ENCODE results near the gene RPS15. TPM values are rescaled to one million over a fixed set of nuclear protein-coding genes. Genes with fewer than 3 reads are reported as not detected.

The RPS15 gene
- total and polyA plus RNA-seq, 9 of the 15 experiments (the other 6 are each of a cell fraction or from before 2014, with no cell fraction given), result 605 to 2,791 (median 957) TPM

DNA sequence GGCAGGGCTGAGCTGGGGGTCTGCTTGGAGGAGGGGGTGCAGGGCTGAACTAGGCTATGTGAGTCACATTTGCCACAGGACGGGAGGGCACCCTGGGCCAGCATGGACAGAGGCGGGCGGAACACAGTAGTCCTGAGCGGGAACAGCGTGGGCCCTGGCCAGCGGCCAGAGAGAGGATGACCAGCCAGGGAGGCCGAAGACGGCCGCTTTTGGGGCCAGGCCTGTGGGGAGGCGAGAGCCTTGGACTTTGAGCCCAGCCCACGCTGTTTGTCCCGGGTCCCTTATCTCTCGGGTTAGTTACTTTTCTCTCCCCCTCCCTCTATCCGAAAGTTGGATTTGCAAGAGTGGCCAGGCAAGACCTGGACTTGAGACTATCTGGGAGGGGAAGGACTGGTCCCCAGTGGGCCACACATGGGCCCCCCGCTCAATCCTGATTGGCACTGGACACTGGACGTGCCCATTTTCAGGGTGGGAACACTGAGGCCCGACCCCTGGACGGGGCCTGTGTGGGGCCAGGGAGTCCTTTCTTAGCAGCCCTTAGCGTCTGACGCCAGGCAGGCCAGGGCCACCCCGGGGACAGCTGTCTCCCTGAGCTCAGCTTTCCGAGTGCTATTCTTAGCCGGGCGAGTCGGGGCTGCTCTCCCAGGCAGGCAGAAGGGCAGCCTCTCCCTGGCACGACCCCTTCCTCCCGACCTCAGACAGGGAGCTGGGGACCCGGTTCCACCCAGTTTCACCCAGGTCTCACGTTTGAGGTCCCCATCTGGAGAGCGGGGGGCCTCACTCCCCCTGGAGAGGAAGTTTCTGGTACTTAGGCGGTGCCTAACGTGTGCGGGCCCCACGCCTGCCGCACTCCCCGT lies 37.7 kb upstream of the RPS15 start (continued):
- TF ChIP-seq, protein P1, sequence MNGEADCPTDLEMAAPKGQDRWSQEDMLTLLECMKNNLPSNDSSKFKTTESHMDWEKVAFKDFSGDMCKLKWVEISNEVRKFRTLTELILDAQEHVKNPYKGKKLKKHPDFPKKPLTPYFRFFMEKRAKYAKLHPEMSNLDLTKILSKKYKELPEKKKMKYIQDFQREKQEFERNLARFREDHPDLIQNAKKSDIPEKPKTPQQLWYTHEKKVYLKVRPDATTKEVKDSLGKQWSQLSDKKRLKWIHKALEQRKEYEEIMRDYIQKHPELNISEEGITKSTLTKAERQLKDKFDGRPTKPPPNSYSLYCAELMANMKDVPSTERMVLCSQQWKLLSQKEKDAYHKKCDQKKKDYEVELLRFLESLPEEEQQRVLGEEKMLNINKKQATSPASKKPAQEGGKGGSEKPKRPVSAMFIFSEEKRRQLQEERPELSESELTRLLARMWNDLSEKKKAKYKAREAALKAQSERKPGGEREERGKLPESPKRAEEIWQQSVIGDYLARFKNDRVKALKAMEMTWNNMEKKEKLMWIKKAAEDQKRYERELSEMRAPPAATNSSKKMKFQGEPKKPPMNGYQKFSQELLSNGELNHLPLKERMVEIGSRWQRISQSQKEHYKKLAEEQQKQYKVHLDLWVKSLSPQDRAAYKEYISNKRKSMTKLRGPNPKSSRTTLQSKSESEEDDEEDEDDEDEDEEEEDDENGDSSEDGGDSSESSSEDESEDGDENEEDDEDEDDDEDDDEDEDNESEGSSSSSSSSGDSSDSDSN (IDR thresholded peaks at IDR 0.05; ENCODE audit: borderline replicate concordance in 1 of 2, low read depth in 2 of 2, low read length in 2 of 2), result 0 out of 4 replicates have a peak, but pooled peaks of 1 of the 2 experiments have one; percentile 34
- TF ChIP-seq ZNF311 (CRISPR knock-in tag; IDR thresholded peaks at IDR 0.05), result no peak

DNA sequence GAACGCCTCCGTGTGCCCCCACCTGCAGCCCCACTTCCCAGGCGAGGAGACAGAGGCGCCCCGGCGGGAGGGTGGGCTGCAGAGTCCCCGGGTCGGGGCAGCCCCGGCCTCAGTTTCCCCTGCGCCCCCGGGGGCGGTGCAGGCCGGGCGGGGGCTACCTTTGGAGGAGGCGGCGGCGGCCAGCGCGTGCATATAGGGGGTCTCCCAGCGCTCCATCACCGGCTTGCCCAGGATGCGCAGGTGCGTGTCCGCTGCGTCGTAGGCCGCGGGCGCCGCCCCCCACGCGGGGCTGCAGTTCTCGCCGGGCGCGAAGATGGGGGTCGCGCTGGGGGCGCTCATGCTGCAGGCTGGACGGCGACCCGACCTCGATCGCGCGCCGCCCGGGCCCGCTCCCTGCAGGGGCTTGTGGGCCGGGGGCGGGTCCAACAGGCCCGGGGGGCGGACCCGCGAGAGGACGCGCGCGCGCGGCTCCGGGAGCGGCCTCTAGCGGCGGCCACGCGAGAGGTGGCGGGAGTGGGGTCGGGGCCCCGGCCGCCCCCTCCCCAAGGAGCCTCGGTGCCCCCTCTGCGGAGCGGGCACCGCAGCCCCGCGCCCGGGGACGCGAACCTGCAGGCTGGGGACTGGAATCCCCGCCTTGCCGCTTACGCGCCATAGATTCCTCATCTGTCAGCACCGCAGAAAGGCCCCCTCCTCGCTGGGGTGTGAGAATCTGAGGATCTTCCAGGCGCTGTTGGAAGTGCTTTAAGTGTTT lies 36.9 kb upstream of the RPS15 start, which contains the start of gene GAMT:
Gene GAMT, minus strand, starts transcription at position 405 of the 751 bp plus-strand sequence. Its CDS starts 66 bp downstream, at position 339.
- peaks cover 14% of the 10 kb centered on the region; the same call in 1 of the 3 replicates for H3K36me3 ChIP-seq (ENCODE audit: control insufficient read depth, insufficient read depth, low read length)
- CTCF ChIA-PET (ENCODE audit: low intra/inter-chr PET ratio), result no interaction called here
- peak within 1 kb of the TSS; percentile 93 for H2AFZ ChIP-seq (ENCODE audit: low read depth, low read length)
- no TSS peak for BruUV-seq (replicated peaks)
- DNase-seq (ENCODE audit: extremely low read depth in 1 of 4, low spot score in 3 of 4) (peak; percentile 77 to 89 (median 88)), ATAC-seq (peak; percentile 83), FAIRE-seq (peak; percentile 74)
- H3K9me1 ChIP-seq (ENCODE audit: control insufficient read depth, insufficient read depth, low read length), result no peaks in the 10 kb centered on the region
- intact Hi-C loops (cut with micrococcal nuclease) (no loop called here), in situ Hi-C loops (cut with MboI) (no loop called here)
- no peaks in the 10 kb centered on the region for H3K27me3 ChIP-seq (ENCODE audit: control insufficient read depth in 2 of 2, insufficient read depth in 2 of 2, low read length in 2 of 2)
- H3K4me3 ChIP-seq, result peak within 1 kb of the TSS; percentile 57
- peak within 1 kb of the TSS; percentile 74 for H3K4me2 ChIP-seq (ENCODE audit: insufficient read depth, low read length)
- peak within 1 kb of the TSS; percentile 58 to 89 for H3K9ac ChIP-seq (ENCODE audit: insufficient read depth in 1 of 2, low read depth in 2 of 2, low read length in 2 of 2)
- POLR2A ChIA-PET, result no interaction called here
- 4% methylated on average over 29 of the region's 87 CpGs for WGBS (ENCODE audit: insufficient coverage, low coverage, missing lambda C conversion rate)
- H3K9me3 ChIP-seq (replicated peaks; ENCODE audit: control insufficient read depth, insufficient read depth, low read depth, low read length), result no peaks in the 10 kb centered on the region
- H3K27ac ChIP-seq (ENCODE audit: extremely low read depth, low read depth, low read length), result peak within 1 kb of the TSS; percentile 37
- H3K79me2 ChIP-seq (ENCODE audit: control insufficient read depth, insufficient read depth, low read length), result peaks cover 12% of the 10 kb centered on the region
- H3K4me1 ChIP-seq (replicated peaks in 1 of 2; ENCODE audit: control insufficient read depth in 2 of 2, insufficient read depth in 2 of 2, low read length in 2 of 2), result peaks cover 5 to 64% of the 10 kb centered on the region in 2 experiments; a peak in 3 of 5 replicates
- H4K20me1 ChIP-seq (replicated peaks; ENCODE audit: control insufficient read depth, insufficient read depth, low read length), result no peaks in the 10 kb centered on the region
- TF ChIP-seq PHTF2 (CRISPR knock-in tag; IDR thresholded peaks at IDR 0.05) (no peak), RBM34 (IDR thresholded peaks at IDR 0.05; ENCODE audit: borderline replicate concordance, insufficient read depth, low read length) (no peak), FUS (optimal IDR thresholded peaks at IDR 0.05; ENCODE audit: low read depth, low read length) (no peak), PHB (CRISPR knock-in tag; IDR thresholded peaks at IDR 0.05) (no peak), GABPB1 (CRISPR knock-in tag; IDR thresholded peaks at IDR 0.05) (no peak), SIRT6 (IDR thresholded peaks at IDR 0.05; ENCODE audit: low read depth, low read length) (no peak), MTA3 (IDR thresholded peaks at IDR 0.05; ENCODE audit: borderline replicate concordance) (peak; percentile 48; the same call in 1 of the 2 replicates), NR1H2 (CRISPR knock-in tag; IDR thresholded peaks at IDR 0.05) (no peak)
- TF ChIP-seq, protein P2, sequence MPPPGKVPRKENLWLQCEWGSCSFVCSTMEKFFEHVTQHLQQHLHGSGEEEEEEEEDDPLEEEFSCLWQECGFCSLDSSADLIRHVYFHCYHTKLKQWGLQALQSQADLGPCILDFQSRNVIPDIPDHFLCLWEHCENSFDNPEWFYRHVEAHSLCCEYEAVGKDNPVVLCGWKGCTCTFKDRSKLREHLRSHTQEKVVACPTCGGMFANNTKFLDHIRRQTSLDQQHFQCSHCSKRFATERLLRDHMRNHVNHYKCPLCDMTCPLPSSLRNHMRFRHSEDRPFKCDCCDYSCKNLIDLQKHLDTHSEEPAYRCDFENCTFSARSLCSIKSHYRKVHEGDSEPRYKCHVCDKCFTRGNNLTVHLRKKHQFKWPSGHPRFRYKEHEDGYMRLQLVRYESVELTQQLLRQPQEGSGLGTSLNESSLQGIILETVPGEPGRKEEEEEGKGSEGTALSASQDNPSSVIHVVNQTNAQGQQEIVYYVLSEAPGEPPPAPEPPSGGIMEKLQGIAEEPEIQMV (tag; conservative IDR thresholded peaks at IDR 0.05; ENCODE audit: low read depth), result no peak
- TF ChIP-seq, protein P3, sequence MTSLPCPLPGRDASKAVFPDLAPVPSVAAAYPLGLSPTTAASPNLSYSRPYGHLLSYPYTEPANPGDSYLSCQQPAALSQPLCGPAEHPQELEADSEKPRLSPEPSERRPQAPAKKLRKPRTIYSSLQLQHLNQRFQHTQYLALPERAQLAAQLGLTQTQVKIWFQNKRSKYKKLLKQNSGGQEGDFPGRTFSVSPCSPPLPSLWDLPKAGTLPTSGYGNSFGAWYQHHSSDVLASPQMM (CRISPR knock-in tag; IDR thresholded peaks at IDR 0.05), result no peak

All from K562 (cell line).